Hematopoietic multipotent progenitor cell treated with erythropoietin and hydrocortisone succinate and interleukin-3 and kit ligand, for 6 days (in vitro differentiated cells): ENCODE measurements around the gene BCAS3.

ENCODE experiments used
- DNase-seq: peaks from one replicate; pipeline ENCODE4 v3.0.0-alpha.2; 2015

Gene BCAS3

DNA sequence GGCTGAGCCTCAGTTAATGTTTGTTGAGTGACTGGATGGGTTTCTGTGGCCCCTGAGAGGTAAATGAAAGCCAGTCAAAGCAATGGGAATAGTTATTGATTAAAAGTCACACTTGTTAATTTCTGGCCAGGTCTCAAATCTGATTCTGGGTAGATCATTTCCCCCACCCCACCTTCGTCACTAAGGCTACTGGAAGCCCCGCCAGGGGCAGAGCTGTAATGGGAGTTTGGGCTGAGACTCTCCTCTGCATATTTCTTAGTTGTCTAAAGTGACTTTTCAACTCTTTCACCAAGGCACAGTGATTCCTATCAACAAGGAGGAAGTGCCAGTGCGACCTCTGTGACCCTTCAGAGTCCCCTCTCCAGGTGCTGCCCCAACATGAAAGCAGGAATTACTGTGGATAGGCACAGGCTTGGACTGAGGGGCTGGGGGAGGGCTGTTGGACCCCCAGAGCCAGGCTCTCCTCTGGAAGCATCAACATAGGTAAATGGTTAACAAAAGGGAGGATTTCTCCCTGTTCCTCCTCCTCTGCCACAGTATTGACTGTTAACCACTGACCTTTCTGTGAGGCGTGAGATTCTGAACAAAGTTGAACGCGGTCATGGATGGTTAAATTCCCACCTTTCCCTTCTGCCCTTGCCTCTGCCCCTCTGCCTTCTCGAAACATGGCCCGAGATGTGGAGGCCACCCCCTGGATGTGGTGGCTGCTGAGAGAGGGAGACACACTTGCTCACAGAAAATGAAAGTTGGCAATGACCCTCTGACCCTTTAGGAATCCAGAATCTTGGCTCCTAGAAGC lies 701.2 kb downstream of the BCAS3 start:
- no peak for DNase-seq

DNA sequence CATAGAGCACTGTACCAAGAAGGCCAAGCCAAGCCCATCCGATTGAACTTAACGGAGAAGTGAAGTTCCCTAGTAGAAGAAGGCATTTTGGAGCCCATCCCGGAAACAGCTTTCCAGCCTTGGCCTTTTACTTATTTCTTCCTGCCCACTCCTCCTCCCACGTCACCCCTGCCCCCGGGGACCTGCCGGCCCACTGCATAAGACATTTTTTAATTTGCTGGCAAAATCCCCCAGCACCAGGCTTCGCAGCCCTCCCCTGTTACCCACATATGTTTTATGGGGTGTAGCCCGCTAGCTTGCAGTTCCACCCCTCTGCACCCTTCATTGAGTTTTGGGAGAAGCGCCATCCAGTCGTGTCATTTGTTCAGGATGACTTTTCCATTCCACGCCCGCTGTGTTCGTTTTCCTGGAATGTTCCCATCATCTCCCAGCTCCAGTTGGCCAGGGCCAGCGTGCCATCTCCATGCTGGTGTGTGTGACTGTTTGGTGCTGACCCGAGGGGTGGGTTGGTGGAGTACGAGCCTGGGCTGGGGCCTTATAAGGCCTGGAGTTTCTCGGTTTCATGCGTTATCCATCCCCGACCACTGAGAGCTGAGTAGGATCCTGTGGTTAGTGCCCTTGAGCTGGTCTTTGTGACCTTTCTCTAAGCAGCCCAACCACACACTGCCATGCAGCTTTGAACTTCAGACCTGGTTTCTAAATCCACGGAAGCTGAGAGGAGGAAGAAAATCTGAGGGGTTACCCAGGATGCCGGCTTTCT lies 702.0 kb downstream of the BCAS3 start:
- no peak for DNase-seq

GRCh38 chr17:61380217-61380835 lies 702.7 kb downstream of the BCAS3 start:
- no peak for DNase-seq

GRCh38 chr17:61380836-61381525 lies 703.3 kb downstream of the BCAS3 start:
- no peak for DNase-seq

GRCh38 chr17:61381537-61381936 lies 703.9 kb downstream of the BCAS3 start:
- DNase-seq, result no peak

- DNase-seq, result no peak
Observed at GRCh38 chr17:61382796-61383688, 705.4 kb downstream of the BCAS3 start.

- no peak for DNase-seq
Observed at GRCh38 chr17:61383689-61384201, 706.1 kb downstream of the BCAS3 start.

DNA sequence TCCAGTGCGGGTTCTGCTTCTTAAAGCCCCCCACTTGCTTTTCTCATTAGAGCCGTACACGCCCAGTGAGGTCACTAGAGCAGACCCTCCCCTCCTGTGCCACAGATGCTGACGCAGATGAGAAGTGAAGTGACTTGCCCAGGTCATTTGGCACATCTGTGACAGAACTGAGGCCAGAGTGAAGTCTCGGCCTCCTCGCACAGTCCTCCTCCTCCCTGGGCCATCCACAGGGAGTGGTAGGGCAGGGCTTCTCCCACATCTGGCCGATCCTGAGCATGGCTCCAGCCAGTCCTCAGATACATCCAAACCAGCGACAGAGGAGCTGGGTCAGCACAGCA lies 706.7 kb downstream of the BCAS3 start:
- DNase-seq, result no peak

- DNase-seq, result no peak
Observed at GRCh38 chr17:61384692-61385576, 707.3 kb downstream of the BCAS3 start.

GRCh38 chr17:61385577-61386236 lies 708.1 kb downstream of the BCAS3 start:
- no peak for DNase-seq

- no peak for DNase-seq
Observed at GRCh38 chr17:61386251-61386650, 708.6 kb downstream of the BCAS3 start.

DNA sequence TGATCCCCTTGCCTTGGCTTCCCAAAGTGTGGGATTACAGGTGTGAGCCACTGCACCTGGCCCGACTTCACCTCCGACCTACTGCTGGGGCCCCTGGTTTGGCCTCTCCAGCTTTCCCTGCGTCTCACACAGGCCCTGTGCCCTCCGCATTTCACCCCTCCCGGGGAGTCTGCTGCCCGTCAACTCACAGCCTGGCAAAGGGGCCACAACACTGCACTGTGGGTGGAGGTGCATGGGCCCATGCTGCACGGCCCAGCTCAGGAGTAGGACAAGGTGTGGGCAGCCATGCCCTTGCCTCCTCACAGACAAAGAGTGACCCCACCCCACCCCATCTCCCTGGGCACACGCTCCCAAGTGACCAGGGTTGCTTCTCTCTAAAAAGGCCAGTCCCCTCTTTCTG lies 709.4 kb downstream of the BCAS3 start:
- no peak for DNase-seq

GRCh38 chr17:61387511-61388305 lies 710.1 kb downstream of the BCAS3 start:
- DNase-seq, result no peak

GRCh38 chr17:61388561-61389356 lies 711.1 kb downstream of the BCAS3 start:
- no peak for DNase-seq

DNA sequence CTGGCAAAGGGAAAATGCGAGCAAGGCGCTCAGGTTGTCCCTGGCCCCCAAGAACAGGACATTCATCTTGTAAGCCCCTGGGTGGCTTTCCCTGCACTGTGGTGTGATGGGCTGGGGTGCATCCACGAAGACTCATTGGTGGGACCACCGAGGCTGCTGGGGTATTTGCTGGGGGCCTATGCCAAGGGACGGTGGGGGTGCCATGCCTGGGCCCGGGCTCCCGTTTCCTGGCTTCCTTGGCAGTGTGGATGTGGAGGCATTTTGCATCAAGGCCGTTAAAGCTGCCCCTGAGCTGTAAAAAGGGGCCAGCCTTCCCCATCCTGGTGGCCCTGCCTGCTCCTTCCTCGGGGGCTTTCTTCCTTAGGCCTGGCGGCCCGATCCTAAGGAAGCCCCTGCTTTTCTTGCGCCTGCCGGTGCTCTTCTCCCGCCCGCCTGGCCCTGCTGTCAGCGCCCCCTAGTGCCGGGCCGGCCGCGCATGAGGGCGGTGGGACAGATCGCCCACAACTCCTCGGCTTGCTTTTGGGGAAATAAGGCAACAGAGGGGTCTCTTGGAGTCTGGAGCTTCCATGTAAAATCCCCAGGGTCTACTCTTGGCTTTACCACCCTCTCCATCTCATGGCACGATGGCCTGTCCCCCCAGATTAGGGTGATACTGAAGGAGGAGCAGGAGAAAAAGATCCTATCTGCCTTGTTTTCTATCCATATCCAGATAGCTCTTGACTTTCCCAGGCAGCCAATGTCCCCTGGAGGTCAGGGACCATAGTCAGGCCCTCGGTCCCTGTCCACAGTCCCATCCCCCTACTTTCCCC lies 712.2 kb downstream of the BCAS3 start:
- peak; percentile 62 for DNase-seq

DNA sequence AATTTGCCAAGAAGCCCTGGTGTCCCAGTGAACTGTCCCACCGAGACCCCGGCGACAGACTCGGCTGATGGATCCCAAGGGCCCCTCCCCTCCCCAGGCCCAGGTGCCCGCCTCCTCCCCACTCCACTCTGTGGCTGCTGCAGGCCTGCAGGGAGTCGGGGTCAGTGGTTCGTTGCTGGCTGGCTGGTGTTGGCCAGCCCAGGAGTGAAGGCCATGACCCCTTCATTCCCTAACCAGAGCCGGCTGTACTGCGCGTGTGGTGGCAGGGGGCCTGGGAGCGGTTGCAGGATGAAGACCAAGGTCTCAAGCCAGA lies 712.8 kb downstream of the BCAS3 start:
- no peak for DNase-seq

DNA sequence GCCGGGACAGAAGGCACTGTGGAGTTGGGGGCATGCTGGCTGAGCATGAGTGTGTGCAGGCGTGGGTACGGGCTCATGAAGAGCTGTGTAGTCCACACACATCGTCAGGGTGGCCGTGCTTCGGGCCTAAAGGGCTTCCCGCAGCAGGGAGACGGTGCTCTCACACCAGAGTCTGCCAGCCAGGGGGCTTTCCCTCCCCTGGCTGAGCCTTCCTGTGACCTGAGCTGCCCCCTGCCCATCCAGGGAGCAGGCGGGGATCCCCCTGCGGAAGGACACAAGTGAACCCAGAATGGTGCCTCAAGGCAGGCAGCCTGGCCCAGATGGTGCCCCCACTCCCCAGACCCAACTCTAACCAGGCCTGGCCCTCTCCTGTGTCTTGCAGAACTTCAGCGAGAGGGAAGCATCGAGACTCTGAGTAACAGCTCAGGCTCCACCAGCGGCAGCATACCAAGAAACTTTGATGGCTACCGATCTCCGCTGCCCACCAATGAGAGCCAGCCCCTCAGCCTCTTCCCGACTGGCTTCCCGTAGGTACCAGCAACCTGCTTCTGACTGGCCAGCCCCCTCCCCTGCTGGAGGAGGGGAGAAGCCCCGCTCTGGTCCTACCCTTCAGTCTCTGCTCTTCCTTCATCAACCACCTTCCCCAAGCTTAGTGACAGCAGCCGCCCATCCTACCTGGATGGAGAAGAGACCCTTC lies 714.1 kb downstream of the BCAS3 start:
- no peak for DNase-seq
